Measurements from ENCODE around the gene HSP90AB1.

Gene HSP90AB1

GRCh38 chr6:44255105-44255808 lies 8.4 kb downstream of the HSP90AB1 start:
- no peak for DNase-seq (ENCODE audit: low read depth in 2 of 2)

DNA sequence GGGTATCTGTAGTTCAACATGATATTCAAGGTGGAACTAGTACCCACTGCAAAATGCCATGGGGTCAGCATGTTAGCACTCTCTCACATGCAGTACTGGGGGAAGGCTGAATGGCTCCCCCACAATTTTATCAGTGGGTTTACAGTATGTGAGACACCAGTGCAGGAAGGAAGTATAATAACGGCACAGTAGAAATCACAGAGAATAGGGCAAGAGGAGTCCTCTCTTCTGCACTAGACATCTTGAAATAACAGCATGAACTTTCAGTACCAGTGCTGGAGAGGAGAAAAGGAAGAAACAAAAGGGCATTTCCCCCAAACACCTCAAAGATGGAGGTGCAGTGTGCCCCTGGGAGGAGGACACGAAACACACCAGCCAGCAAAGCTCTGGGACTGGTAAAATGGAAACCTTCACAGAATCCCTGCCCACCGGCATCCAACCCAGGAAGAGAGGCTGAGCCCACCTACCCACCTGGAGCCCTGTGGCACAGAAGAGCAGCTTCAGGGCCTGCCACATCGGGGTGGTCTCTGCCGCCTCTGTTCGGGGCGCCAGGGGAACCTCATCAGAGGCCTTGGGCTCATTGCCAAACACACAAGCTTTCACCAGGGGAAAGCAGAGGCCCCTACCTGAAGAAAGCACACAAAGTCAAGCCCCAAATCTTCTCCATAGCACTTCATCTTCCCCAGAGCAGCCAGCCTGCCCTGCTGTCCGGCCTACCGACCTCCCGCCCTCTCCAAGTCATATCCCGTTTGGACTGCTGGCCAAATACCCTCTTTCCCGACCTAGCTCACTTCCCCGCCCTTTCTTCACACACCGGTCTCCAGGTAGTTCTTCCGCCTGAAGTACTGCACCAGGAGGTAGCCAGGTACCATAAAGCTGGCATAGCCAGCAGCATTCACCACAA lies 9.2 kb downstream of the HSP90AB1 start:
- no peak for DNase-seq (ENCODE audit: low read depth in 2 of 2)

GRCh38 chr6:44256775-44257024 lies 9.8 kb downstream of the HSP90AB1 start:
- no peak for DNase-seq (ENCODE audit: low read depth in 2 of 2)

DNA sequence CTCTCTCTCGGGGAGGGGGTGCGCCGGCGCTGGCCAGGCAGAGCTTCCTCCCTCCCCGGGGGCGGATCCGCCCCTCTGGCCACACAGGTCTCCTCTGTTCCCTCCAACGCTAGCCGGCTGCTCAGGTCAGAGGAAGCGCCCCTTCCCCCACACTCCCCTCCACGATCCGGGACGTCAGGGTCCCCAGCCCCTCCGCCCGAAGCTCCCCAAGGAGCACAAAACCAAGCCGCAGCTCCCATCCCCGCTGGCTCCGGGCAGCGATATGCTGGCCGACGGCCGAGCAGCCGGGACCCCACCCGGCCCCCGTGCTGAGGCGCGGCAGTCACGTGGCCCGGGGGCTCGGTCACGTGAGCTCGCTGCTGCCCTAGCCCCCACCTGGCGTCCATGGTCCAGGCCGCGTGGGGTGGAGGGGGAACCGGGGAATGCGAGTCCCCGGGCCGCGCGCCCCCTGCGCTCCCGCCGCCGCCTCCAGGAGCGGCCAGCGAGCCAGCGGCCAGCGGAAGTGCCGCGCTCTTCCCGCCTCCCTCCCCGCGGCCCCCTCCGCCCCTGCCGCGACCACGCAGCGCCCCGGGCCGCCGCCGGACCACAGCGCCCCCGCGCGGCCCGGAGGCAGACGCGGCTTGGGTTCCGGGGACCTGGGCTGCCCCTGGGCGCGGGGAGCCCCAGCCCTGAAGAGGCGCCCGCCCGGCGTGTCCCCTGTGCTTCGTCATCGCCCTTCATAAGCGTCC lies 10.3 kb downstream of the HSP90AB1 start, which contains the start of gene SLC35B2:
SLC35B2 (minus strand) TSS at position 504 of the 728 bp plus-strand sequence; CDS start at position 386, 118 bp downstream.
- peak in 1 of 2 donors; percentile 36 for DNase-seq (ENCODE audit: low read depth in 2 of 2)

GRCh38 chr6:44257753-44258324 lies 10.9 kb downstream of the HSP90AB1 start:
- DNase-seq (ENCODE audit: low read depth in 2 of 2), result no peak

DNA sequence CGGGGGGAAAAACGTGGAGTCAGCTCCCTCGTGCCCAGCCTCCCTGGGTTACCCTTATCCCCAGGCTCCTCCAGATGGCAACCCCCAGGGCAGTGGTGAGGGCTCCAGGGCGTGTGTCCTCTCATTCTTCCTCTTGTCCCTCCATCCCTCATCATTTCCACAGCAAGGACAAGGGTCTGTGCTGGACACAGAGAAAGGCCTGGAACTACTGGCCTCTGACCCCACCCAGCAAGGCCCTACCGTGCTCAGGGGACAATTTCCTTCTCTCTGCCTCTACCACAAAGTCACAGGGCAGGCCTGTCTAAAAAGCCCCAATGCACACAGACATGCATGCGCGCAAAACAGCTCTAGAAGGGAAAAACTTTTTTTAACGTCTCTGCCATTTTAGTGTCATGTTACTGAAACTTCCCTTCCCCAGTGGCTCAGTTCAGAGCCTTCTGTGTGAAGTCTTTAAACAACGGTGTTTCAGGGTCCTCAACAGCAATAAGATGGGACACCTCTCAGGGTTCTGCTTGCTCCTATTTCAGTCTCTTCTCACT lies 11.5 kb downstream of the HSP90AB1 start:
- DNase-seq (ENCODE audit: low read depth in 2 of 2), result no peak

- DNase-seq (ENCODE audit: low read depth in 2 of 2), result no peak
Measured at GRCh38 chr6:44258921-44259320, 12.0 kb downstream of the HSP90AB1 start.

GRCh38 chr6:44260011-44260410 lies 13.1 kb downstream of the HSP90AB1 start:
- no peak for DNase-seq (ENCODE audit: low read depth in 2 of 2)

GRCh38 chr6:44260451-44261297 lies 13.8 kb downstream of the HSP90AB1 start:
- DNase-seq (ENCODE audit: low read depth in 2 of 2), result no peak

DNA sequence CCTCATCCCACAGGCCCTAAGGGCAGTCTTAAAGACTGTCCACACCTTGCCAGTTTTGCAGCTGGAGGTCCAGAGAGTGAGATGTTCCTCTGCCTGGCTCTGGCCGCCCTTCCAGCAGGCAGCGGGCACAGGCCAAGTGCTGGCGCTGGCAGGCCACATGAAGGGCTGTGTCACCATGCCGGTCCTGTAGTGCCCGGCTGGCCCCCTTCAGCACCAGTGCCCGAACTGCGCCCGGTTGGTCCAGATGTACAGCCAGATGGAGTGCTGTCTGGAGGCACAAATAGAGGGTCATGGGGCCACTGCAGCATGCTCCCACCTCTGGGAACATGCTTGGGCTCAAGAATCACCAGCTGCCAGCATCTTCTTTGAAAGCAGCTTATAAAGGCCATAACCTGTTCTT lies 14.7 kb downstream of the HSP90AB1 start:
- no peak for DNase-seq (ENCODE audit: low read depth in 2 of 2)

- no peak for DNase-seq (ENCODE audit: low read depth in 2 of 2)
Measured at GRCh38 chr6:44262467-44263353, 15.8 kb downstream of the HSP90AB1 start.

GRCh38 chr6:44263354-44264100 lies 16.6 kb downstream of the HSP90AB1 start:
- DNase-seq (ENCODE audit: low read depth in 2 of 2), result no peak

DNA sequence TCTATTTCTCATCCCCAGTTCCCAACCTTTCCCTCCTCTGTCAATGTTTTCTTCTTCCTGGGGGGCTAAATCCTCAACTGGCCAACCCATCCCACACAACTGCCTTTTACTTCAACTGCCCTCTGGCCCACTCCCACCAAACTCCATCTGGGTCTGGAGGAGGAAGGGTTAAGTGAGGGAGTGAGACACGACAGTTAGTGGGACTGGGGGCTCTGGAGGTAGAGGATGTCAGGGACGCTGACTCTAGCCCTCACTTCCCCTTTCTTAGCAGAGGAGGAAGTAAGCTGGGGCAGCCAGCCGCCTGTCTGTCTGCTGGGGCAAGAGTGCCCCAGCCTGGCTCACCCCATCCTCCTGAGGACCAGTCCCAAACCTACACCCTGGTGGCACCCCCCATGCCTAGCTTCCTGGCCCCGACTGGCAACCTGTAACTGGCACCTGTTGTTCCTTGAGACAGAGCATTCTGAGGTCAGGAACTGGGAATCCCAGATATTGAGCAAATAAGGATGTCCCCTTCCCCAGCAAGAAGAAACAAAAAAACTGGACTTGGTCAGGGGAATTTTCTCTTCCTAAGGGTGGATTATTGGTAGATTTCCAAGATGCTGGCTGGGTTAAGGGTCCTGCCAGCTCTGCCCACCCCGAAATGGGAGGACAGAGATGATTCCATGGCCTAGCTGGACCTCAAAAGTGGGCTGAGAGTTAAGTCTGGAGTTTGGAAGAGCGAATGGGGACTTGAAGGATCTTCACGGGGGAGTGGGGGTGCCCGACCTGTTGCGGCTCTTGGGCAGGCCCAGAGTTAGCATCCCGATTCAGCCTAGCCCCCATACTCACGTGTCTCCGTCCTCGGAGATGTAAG lies 17.5 kb downstream of the HSP90AB1 start:
- DNase-seq (ENCODE audit: low read depth in 2 of 2), result no peak

- DNase-seq (ENCODE audit: low read depth in 2 of 2), result peak; percentile 95 to 96
Measured at GRCh38 chr6:44265007-44265721, 18.3 kb downstream of the HSP90AB1 start, which contains the start of gene NFKBIE. Gene NFKBIE, minus strand, starts transcription at chr6:44265551. Its CDS starts 205 bp downstream, at chr6:44265346.

DNA sequence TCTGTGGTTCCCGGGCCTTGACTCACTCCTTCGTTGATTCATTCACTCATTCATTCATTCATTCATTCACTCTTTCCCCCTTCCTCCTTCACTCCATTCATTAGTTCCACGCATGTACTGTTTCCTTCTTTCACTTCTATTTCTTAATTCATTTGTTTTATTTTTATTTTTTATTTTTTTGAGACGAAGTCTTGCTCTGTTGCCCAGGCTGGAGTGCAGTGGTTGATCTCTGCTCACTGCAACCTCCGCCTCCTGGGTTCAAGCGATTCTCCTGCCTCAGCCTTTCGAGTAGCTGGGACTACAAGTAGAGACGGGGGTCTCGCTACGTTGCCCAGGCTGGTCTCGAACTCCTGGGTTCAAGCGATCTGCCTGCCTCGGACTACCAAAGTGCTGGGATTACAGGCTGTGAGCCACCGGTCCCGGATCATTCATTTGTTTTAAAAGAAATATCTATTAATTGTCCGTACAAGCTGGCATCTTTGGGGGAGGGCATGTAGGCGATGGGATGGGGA lies 18.9 kb downstream of the HSP90AB1 start:
- DNase-seq (ENCODE audit: low read depth in 2 of 2), result no peak

DNA sequence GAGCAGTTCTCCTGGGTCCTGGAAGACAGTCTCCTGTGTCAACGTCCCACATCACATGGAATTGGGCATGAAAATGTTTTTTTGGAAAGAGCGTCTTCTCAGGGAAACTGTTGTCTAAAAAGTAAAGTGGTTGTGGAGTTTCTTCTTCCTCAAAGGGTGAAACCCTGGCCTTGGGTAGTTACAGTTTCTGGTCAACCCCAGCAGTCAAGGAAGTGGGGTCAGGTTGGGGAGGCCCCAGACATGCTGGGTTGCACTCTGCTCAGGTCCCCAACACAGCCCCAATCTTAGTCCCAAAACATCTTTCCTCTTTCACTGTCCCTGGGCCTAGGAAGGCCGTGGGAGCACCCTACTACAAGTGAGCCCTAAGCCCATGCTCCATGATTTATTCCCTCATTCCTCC lies 19.4 kb downstream of the HSP90AB1 start:
- no peak for DNase-seq (ENCODE audit: low read depth in 2 of 2)

GRCh38 chr6:44267252-44267651 lies 20.4 kb downstream of the HSP90AB1 start:
- no peak for DNase-seq (ENCODE audit: low read depth in 2 of 2)

All from stimulated activated CD8-positive, alpha-beta memory T cell treated with anti-CD3 and anti-CD28 coated beads, Interleukin-7, amount 100 ng/mL, for 1 hour (primary cell).